GM12878 (cell line): ENCODE results near the gene TLNRD1. TPM values are rescaled to one million over a fixed set of nuclear protein-coding genes. Genes with fewer than 3 reads are reported as not detected.

ENCODE experiments used
- ATAC-seq: fragments of 200-7000 bp; cut with Tn5 transposase; 3 replicates; pipeline ENCODE4 v1.9.1; 2020; ENCODE audit warnings: mild to moderate bottlenecking, moderate library complexity
- BruUV-seq: library from RNA; stranded (reverse); fragments of 400-500 nt; replicated peaks from 2 replicates; lab custom pipeline; 2021; lab: Mats Ljungman, UMichigan
- CTCF ChIA-PET: fragments of 300-600 bp; sonication (Branson Sonifier 250); formaldehyde crosslinking; extraction: SDS; loops from one replicate; lab custom pipeline; 2021; ENCODE audit warnings: inconsistent platforms; lab: Yijun Ruan, JAX
- POLR2A ChIA-PET: fragments of 350-600 bp; formaldehyde crosslinking; extraction: SDS; loops from one replicate; lab custom pipeline; 2021; ENCODE audit warnings: inconsistent platforms; lab: Charles Lee
- RAD21 ChIA-PET: fragments of 300-600 bp; sonication (Branson Sonifier 250); formaldehyde crosslinking; loops from one replicate; lab custom pipeline; 2023; ENCODE audit warnings: antibody characterized with exemption; ENCODE audit not compliant: unreplicated experiment; lab: Charles Lee
- SMC1A ChIA-PET: fragments of 300-600 bp; sonication (Branson Sonifier 250); formaldehyde crosslinking; loops from one replicate; lab custom pipeline; 2023; ENCODE audit not compliant: unreplicated experiment, uncharacterized antibody; lab: Charles Lee
- DNase-seq: peaks from one replicate; pipeline ENCODE4 v3.0.0-alpha.2; 2011; ENCODE audit warnings: low read depth, low spot score
- FAIRE-seq: peaks from 3 replicates; lab custom pipeline; 2011; peaks lifted over from hg19 to GRCh38; lab: Jason Lieb, UNC
- H2AFZ ChIP-seq: 2 replicates; pipeline ENCODE4 v1.6.0; 2011; ENCODE audit warnings: low read depth, low read length, control low read depth; ENCODE audit not compliant: control insufficient read depth
- H3K27ac ChIP-seq: 2 replicates; pipeline ENCODE4 v1.5.1; 2011; ENCODE audit warnings: control low read depth; ENCODE audit not compliant: control insufficient read depth, insufficient read depth
- H3K27me3 ChIP-seq, 2 experiments: replicated peaks in 1 of 2; 2 replicates each; pipeline versions ENCODE4 v1.6.0 to v1.6.1; 2011; ENCODE audit warnings: low read length in 1 of 2; ENCODE audit not compliant: control insufficient read depth in 2 of 2, insufficient read depth in 2 of 2
- H3K36me3 ChIP-seq, 2 experiments: 2 replicates each; pipeline ENCODE4 v1.5.1; 2011; ENCODE audit warnings: low read length in 1 of 2; ENCODE audit not compliant: control insufficient read depth in 2 of 2, insufficient read depth in 2 of 2
- H3K4me1 ChIP-seq: 2 replicates; pipeline ENCODE4 v1.6.1; 2011; ENCODE audit warnings: mild to moderate bottlenecking, low read length, moderate library complexity, mixed read lengths; ENCODE audit not compliant: control insufficient read depth, insufficient read depth
- H3K4me2 ChIP-seq: 2 replicates; pipeline ENCODE4 v1.6.0; 2011; ENCODE audit warnings: control low read depth; ENCODE audit not compliant: control insufficient read depth, insufficient read depth
- H3K4me3 ChIP-seq: fragments of 200-600 bp; sonication (generic); 2 replicates; pipeline ENCODE4 v1.5.1; 2016
- H3K79me2 ChIP-seq: 2 replicates; pipeline ENCODE4 v1.6.0; 2011; ENCODE audit warnings: low read length; ENCODE audit not compliant: control insufficient read depth, insufficient read depth
- H3K9ac ChIP-seq: 2 replicates; pipeline ENCODE4 v1.8.0; 2011; ENCODE audit warnings: low read length, control low read depth, mixed read lengths; ENCODE audit not compliant: control insufficient read depth, insufficient read depth
- H3K9me3 ChIP-seq: replicated peaks from 3 replicates; pipeline ENCODE4 v1.5.1; 2011; ENCODE audit warnings: mild to moderate bottlenecking, low read length; ENCODE audit not compliant: control insufficient read depth, insufficient read depth
- H4K20me1 ChIP-seq: 2 replicates; pipeline ENCODE4 v1.6.0; 2011; ENCODE audit not compliant: control insufficient read depth, insufficient read depth
- NR2F1 ChIP-seq: fragments of 450-650 bp; conservative IDR thresholded peaks from 2 replicates; pipeline ENCODE4 v1.6.1; 2017; ENCODE audit warnings: mild to moderate bottlenecking
- RBBP5 ChIP-seq: fragments of 200-600 bp; sonication (generic); conservative IDR thresholded peaks from 2 replicates; pipeline ENCODE4 v1.6.1; 2016
- WRNIP1 ChIP-seq: IDR thresholded peaks from 2 replicates; pipeline ENCODE4 v1.6.1; 2011; ENCODE audit warnings: low read depth, low read length, improper control_type of control experiment, borderline replicate concordance
- WGBS: methylation state at CpG from one replicate; pipeline ENCODE4 v1.1.6; 2016; ENCODE audit warnings: low lambda C conversion rate; ENCODE audit not compliant: insufficient replicate concordance, insufficient coverage; ENCODE audit errors: missing lambda C conversion rate; 5-methylcytosine and 5-hydroxymethylcytosine counted together
- in situ Hi-C: fragments of 300-500 bp; cut with MboI; formaldehyde crosslinking; loops from 9 replicates; pipeline ENCODE4 v1.14.3; 2018; ENCODE audit warnings: mixed read lengths
- intact Hi-C: fragments of 100-400 bp; cut with micrococcal nuclease; formaldehyde crosslinking; loops from one replicate; pipeline ENCODE4 v1.14.2; 2022; ENCODE audit not compliant: unreplicated experiment
- polyA plus RNA-seq, 11 experiments: library from polyadenylated mRNA; depleted of rRNA in 4 of 11; unstranded in 6 of 11; stranded (reverse) in 5 of 11; fragments of >200 nt; fragmentation: Nextera tagmentation in 4 of 11; fragmentation: Illumina TruSeq in 1 of 11; extraction: Ambion mirVana in 4 of 11; extraction: Trizol in 1 of 11; gene quantifications; 1 replicate in 1 of 11; 2 replicates in 10 of 11; pipeline versions ENCODE4 v1.2.1 to v1.2.3, GENCODE V29; 2011 to 2016; ENCODE audit warnings: inconsistent platforms in 2 of 11, missing spikeins in 2 of 11, low read depth in 1 of 11
- total RNA-seq, 4 experiments: library from RNA; depleted of rRNA in 3 of 4; stranded (reverse); fragments of >200 nt in 3 of 4; fragmentation: Illumina TruSeq in 1 of 4; extraction: Trizol in 1 of 4; gene quantifications; 2 replicates each; pipeline versions ENCODE4 v1.2.1 to v1.2.3, GENCODE V29; 2013 to 2021
- TF ChIP-seq, protein P1 (sequence below): fragments of 450-650 bp; IDR thresholded peaks from 2 replicates; pipeline ENCODE4 v1.6.1; 2017; ENCODE audit warnings: antibody characterized with exemption, mild to moderate bottlenecking, moderate library complexity
- TF ChIP-seq, protein P2 (sequence below): fragments of 450-650 bp; IDR thresholded peaks from 2 replicates; pipeline ENCODE4 v1.6.1; 2016; ENCODE audit warnings: mild to moderate bottlenecking

Gene TLNRD1
- total and polyA plus RNA-seq, 10 of the 15 experiments (the other 5 are each of a cell fraction or from before 2014, with no cell fraction given): 2.5 to 44.8 (median 9.1) TPM

DNA sequence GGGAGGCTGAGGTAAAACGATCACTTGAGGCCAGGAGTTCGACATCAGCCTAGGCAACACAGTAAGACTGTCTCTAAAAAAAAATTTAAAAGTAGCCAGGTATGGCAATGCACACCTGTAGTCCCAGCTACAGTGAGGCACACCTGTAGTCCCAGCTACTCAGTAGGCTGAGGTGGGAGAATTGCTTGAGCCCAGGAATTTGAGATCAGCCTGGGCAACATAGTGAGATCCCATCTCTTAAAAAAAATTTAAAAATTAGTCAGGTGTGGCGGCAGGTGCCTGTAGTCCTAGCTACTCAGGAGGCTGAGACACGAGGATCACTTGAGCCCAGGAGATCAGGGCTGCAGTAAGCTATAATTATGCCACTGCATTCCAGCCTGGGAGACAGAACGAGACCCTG lies 17.9 kb upstream of the TLNRD1 start:
- H3K9me3 ChIP-seq: no peaks in the 10 kb centered on the region
- H3K36me3 ChIP-seq: peaks cover 0 to 10% of the 10 kb centered on the region in 2 experiments
- ChIA-PET SMC1A (interaction anchor here (1.0 to 2.4 kb wide), 5 partner anchors 13 to 293 kb away, joined by 3 to 14 read pairs (median 3); no protein-coding TSS in a partner anchor), CTCF (interaction anchor here (1.0 to 1.9 kb wide), 6 partner anchors 11 to 283 kb away, joined by 3 to 7 read pairs (median 4); no protein-coding TSS in a partner anchor), POLR2A (no interaction called here), RAD21 (interaction anchor here (2.0 kb wide), 1 partner anchor 283 kb away, joined by 9 read pairs; no protein-coding TSS in a partner anchor)
- TF ChIP-seq RBBP5 (no peak), NR2F1 (no peak), WRNIP1 (no peak)
- TF ChIP-seq, protein P1, sequence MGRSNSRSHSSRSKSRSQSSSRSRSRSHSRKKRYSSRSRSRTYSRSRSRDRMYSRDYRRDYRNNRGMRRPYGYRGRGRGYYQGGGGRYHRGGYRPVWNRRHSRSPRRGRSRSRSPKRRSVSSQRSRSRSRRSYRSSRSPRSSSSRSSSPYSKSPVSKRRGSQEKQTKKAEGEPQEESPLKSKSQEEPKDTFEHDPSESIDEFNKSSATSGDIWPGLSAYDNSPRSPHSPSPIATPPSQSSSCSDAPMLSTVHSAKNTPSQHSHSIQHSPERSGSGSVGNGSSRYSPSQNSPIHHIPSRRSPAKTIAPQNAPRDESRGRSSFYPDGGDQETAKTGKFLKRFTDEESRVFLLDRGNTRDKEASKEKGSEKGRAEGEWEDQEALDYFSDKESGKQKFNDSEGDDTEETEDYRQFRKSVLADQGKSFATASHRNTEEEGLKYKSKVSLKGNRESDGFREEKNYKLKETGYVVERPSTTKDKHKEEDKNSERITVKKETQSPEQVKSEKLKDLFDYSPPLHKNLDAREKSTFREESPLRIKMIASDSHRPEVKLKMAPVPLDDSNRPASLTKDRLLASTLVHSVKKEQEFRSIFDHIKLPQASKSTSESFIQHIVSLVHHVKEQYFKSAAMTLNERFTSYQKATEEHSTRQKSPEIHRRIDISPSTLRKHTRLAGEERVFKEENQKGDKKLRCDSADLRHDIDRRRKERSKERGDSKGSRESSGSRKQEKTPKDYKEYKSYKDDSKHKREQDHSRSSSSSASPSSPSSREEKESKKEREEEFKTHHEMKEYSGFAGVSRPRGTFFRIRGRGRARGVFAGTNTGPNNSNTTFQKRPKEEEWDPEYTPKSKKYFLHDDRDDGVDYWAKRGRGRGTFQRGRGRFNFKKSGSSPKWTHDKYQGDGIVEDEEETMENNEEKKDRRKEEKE: no peak
- TF ChIP-seq, protein P2, sequence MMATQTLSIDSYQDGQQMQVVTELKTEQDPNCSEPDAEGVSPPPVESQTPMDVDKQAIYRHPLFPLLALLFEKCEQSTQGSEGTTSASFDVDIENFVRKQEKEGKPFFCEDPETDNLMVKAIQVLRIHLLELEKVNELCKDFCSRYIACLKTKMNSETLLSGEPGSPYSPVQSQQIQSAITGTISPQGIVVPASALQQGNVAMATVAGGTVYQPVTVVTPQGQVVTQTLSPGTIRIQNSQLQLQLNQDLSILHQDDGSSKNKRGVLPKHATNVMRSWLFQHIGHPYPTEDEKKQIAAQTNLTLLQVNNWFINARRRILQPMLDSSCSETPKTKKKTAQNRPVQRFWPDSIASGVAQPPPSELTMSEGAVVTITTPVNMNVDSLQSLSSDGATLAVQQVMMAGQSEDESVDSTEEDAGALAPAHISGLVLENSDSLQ: no peak
- H3K4me3 ChIP-seq: no peak overlapping the region
- WGBS: 85% methylated on average over 5 of the region's 5 CpGs
- no peak overlapping the region for H3K9ac ChIP-seq
- H3K4me1 ChIP-seq: peaks cover 5% of the 10 kb centered on the region
- no TSS peak for BruUV-seq
- peaks cover 47% of the 10 kb centered on the region for H3K79me2 ChIP-seq
- intact Hi-C loops (no loop called here), in situ Hi-C loops (no loop called here)
- ATAC-seq (no peak), FAIRE-seq (no peak), DNase-seq (no peak)
- no peaks in the 10 kb centered on the region for H3K27me3 ChIP-seq
- no peak overlapping the region for H3K4me2 ChIP-seq
- no peaks in the 10 kb centered on the region for H4K20me1 ChIP-seq
- H3K27ac ChIP-seq: no peak overlapping the region
- no peak overlapping the region for H2AFZ ChIP-seq
